Activated T-cell treated with anti-CD3 and anti-CD28 coated beads, Interleukin-2, amount 50 U/mL, for 1 hour (primary cell): ENCODE measurements around the gene UBE2G2.
A peak's percentile ranks its signal among the peaks of the same experiment; 100 is the strongest.

ENCODE experiments used
- DNase-seq: peaks from one replicate; pipeline ENCODE4 v3.0.0-alpha.2; 2020

Gene UBE2G2

GRCh38 chr21:44814498-44815023 is 12.9 kb upstream of the UBE2G2 start:
- no peak for DNase-seq

GRCh38 chr21:44813727-44814126 is 12.1 kb upstream of the UBE2G2 start:
- DNase-seq: no peak

- no peak for DNase-seq
These were observed 11.5 kb upstream of the UBE2G2 start for GRCh38 chr21:44813149-44813548.

GRCh38 chr21:44812640-44813039 is 11.0 kb upstream of the UBE2G2 start:
- DNase-seq: no peak

GRCh38 chr21:44810779-44811178 is 9.2 kb upstream of the UBE2G2 start:
- no peak for DNase-seq

- no peak for DNase-seq
These were observed 4.2 kb upstream of the UBE2G2 start for GRCh38 chr21:44805859-44806258.

- no peak for DNase-seq
These were observed 3.6 kb upstream of the UBE2G2 start for GRCh38 chr21:44805226-44805625.

- no peak for DNase-seq
These were observed 3.1 kb upstream of the UBE2G2 start for GRCh38 chr21:44804762-44805161.

GRCh38 chr21:44803651-44804050 is 2.0 kb upstream of the UBE2G2 start:
- no peak for DNase-seq

GRCh38 chr21:44802396-44803153 is 955 bp upstream of the UBE2G2 start:
- DNase-seq: no peak

- DNase-seq: no peak
These were observed 601 bp downstream of the UBE2G2 start for GRCh38 chr21:44800971-44801467.

- DNase-seq: no peak
These were observed 1.5 kb downstream of the UBE2G2 start for GRCh38 chr21:44800103-44800502.

- no peak for DNase-seq
These were observed 2.0 kb downstream of the UBE2G2 start for GRCh38 chr21:44799646-44800045.

- no peak for DNase-seq
These were observed 3.8 kb downstream of the UBE2G2 start for GRCh38 chr21:44797775-44798174.

- DNase-seq: no peak
These were observed 6.3 kb downstream of the UBE2G2 start for GRCh38 chr21:44795342-44795741.

GRCh38 chr21:44793592-44794374 is 7.8 kb downstream of the UBE2G2 start:
- no peak for DNase-seq

- DNase-seq: peak; percentile 57
These were observed 8.7 kb downstream of the UBE2G2 start for GRCh38 chr21:44792702-44793591.

- no peak for DNase-seq
These were observed 9.6 kb downstream of the UBE2G2 start for GRCh38 chr21:44791993-44792392.

- no peak for DNase-seq
These were observed 10.4 kb downstream of the UBE2G2 start for GRCh38 chr21:44791246-44791645.

GRCh38 chr21:44790368-44790767 is 11.3 kb downstream of the UBE2G2 start:
- DNase-seq: no peak

GRCh38 chr21:44789880-44790279 is 11.7 kb downstream of the UBE2G2 start:
- DNase-seq: no peak

- no peak for DNase-seq
These were observed 15.8 kb downstream of the UBE2G2 start for GRCh38 chr21:44785620-44786335.
